Activated naive CD4-positive, alpha-beta T cell treated with anti-CD3 and anti-CD28 coated beads, Interleukin-2, amount 50 U/mL, for 16 hours (primary cell): ENCODE measurements around the gene RORC.

Experiments used
- DNase-seq: peaks from one replicate; pipeline ENCODE4 v3.0.0-alpha.2; 2020

Gene RORC

DNA sequence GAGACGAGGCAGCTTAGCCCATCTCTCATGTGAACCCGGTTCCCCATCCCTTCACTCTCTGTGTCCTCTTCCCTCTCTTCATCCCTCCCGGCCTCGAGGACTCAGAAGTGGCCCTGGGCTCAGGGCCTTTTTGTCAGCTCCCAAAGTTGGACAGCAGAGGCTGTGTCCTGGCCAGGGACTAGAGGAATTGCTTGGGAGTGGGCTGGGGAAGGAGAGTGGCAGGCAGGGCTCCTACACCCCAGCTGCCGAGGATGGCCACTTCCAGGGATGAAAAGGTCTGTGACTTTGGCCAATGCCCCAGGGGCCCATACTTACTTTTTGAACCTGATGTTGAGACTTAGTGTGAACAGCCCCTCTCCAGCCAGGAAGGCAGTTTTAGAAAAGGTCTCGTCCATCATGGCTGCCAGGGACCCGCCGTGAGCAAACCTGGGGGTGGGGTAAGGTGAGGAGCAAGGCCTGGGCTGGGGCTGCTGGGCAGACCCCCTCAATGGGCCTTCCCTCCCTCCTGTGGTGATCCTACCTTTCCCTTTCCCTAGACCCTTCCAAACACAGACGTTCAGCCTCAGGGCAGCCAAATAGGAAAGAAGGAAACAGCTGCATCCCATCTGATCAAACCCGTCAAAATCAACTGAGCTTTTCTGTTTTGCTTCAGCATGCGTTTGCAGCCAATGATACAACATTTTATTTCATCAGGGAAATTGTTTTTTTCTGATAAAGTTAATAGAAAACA is 16.4 kb upstream of the RORC start:
- no peak for DNase-seq

DNA sequence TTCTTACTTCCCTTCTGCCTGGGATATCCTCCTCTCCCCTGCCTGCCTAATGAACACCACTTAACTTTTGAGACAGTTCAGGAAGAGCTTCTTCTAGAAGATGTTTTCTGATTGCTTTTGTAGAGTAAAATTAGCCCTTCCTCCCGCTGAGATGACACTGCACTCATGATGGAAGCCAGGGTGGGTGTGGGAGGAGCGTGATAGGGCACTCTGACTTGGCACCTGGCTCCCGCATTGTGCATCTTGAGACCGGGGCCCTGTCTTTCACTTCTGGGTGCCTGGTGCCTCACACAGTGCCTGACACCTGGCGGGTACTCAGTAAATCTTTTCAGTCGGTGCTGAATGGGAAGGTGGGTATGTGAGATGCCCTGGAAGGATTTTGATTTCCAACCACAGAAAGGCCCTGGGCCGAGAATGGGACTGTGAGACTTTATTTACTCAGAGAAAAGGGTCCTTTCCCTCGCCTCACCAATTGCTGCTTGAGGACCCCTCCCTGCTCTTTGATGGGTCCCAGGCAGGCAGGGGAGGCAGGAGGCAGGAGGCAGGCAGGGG is 15.2 kb upstream of the RORC start:
- no peak for DNase-seq

DNA sequence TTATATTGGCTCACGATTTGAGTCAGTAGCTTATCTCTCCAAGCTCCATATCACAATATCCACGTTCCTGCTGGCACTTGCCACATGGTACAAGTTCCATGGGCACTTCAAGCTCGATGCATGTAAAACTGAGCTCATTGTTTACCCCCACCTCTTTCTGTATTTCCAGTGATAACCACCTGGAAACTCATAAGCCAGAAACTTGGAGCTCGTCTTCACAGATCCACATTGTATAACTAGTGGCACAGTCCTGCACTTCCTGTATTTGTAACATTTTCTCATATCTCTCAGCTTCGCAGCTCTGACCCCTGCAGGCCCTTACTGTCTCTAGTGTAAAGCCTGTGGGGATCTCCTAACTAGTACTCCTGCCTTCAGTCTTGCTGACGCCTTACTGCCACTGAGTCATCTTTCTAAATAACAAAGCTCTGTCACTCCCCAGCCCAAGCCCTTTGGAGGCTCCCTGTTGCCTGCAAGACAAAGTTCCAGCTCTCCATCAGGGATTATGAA is 14.5 kb upstream of the RORC start:
- DNase-seq = no peak

DNA sequence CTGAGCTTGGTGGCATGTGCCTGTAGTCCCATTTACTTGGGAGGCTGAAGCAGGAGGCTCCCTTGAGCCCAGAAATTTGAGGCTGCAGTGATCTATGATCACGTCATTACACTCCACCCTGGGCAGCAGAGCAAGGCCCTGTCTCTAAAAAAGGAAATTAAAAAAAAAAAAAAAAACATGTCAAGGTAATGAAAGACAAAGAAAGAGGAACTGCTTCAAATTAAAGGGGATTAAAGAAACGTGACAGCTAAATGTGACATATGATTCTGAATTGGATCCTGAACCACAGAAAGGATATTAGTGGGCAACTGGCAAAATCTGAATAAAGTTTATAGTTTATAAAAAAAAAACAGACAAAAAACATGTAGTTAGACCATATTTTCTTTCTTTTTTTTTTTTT is 11.8 kb upstream of the RORC start:
- DNase-seq = no peak

DNA sequence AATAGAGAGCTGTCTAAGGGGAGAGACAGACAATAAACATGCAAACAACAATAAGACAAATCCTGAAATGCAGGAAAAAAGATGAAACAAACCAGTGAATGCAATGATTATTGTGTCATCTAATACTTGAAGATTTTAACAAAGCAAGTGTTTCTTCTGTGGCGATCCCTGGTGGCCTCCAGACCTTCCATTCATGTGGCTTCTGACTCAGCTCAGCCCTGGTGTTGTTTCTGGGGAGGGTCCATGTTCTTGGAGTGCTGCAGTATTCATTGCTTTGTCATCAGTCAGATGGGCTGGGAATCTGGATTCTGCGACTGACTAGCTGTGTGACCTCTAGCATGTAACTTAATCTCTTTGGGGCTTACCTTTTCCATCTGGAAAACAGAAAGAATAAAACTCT is 9.5 kb upstream of the RORC start:
- DNase-seq = no peak

DNA sequence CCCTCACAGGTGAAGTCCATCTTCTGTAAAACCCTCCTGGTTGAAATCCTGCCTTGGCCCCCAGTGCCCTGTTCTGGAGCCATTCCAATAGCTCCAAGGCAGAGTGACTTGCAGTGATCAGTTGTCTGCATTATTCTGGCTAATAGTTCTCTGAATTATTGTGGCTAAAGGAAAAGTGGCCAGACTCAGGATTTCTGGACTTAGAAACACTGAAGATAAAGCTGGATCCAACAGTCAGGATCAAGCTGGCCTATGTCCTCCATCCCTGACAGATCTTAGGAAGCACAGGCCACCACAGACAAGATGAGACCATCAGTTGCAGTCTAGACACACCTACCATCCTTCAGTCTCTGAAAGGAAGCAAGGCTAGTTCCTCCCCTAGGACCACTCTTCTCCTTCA is 8.8 kb upstream of the RORC start:
- no peak for DNase-seq

DNA sequence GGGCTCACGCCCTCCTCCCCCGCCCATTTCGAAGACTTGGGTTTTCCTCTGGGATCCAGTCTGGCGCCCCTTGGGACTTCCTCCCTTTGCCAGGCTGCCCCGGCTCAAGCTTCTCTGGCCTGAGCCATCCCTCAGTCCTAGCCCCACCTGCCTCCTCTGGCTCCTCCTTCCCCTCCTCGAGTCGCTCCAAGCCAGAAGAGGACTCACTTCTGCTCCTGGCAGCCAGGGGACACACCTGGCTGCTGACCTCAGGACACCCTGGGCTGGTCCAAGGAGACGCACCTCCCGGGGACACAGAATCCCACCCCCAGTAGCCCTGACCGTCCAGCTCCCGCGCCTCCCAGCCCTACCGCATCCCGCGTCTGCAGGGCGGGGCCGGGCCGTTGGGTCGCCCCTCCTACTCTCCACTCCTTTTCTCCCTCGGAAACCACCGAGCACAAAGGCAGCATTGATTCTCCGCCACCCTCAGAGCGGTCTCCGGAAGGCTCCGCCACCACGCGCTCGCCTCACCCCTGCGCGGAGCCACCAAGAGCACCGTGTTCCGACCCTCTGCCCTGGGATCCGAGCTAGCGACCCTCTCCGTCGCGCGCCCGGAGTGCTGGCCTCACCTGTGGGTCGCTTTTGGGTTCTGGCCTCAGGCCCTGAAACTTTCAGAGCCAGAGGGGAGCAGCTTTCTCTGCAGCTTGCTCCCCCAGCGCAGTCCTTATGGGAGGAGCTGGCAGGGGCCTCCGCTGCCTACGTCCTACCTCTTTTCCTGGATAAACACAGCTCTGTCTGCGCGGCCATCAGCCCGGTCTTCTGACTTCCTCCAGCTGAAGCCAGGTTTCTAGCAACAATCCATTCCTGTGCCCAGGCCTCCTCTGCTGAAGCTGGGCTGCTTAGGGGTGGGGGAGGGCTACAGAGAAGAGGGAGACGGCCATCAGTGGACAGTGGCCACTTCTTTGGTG is 8.1 kb upstream of the RORC start, which contains the start of gene C2CD4D:
Gene C2CD4D, minus strand, starts transcription at position 364 of the 947 bp plus-strand sequence. CDS start 831 bp downstream, outside the sequence.
- peak; percentile 66 for DNase-seq

DNA sequence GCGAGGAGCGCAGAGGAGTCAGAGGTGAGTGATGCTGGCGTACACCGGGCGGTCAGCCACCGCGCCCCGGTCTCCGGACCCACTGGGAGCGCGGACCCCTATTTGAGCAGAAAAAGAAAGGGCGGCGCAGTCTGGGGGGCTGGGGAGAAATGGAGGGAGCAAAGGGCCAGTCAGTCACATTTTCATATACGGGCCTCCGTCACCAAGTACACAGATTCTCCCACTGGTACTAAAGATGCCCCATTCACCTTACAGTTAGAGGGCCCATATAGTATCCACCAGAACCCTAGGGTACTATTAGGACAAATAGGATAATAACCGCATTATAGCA is 7.4 kb upstream of the RORC start:
- DNase-seq = no peak

DNA sequence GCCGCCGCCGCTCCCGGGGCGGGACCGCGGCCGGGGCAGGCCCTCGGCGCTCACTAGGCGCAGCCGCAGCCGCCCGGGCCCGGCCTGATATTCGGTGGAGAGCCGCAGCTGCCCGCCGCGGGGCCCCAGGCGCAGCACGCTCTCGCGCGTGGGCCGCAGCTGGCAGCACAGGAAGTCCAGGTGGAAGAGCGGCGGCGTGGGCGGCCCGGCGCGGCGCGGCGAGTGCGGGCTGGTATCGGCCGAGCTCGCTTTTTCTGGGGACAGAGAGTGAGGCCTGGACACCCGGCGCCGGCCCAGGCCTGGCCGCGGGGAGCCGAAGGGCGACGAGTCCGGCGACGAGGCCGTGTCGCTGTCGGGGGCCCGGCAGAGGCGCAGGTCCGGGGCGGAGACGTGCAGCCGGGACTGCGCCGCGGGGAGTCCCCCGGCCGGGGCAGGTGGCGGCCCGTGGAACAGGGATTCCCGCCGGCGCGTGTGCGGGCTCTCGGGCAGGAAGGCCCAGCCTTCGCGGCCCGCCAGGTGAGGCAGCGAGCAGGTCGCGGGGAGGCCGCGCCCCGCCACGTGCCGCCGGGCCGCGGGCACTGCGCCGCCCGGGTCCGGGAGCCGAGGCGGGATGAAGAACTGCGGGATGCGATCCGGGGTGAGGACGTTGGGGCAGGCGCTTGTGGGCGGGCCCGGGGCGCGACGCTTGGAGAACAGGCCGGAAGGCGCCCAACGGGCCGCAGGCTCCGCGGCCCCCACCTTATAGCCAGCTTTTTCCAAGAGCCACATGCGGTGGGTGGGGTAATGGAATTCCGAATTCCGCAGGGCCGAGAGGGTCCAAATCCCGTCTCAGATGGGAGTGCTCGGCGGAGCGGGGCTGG is 6.8 kb upstream of the RORC start:
- peak; percentile 53 for DNase-seq

DNA sequence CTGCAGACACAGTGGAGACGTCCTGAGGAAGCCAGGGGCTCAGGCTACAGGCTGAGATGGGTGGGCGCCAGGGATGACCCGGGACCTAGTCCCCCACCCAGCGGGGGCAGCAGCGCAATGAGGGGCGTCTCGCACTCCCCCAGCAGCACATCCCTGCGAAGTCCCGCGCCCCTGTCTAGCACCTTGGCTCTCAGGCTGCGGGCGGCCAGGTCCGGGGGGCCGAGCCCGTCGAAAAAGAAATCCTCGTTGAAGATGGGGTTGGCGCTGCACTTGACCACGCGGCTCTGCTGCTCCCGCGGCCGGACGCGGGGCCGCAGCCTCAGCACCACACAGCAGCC is 6.3 kb upstream of the RORC start:
- DNase-seq = no peak

DNA sequence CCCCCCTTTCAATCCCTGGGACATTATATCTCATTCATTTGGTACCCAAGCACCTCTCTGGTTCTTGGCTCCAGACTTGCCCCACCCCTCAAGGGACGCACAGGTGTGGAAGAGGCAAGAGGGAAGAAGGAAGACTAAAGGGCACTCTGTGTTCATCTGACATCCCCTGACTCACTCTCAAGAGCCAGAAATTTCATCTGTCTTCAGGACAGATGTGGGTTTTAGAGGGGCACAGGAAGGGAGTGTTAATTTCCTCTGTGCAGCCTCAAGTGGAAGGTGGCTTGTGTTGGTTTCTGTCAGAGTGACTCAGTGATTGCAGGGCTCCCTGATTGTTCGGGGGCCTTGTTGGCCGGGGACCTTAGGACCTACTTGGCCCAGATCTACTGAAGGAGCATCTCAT is 5.6 kb upstream of the RORC start:
- no peak for DNase-seq

DNA sequence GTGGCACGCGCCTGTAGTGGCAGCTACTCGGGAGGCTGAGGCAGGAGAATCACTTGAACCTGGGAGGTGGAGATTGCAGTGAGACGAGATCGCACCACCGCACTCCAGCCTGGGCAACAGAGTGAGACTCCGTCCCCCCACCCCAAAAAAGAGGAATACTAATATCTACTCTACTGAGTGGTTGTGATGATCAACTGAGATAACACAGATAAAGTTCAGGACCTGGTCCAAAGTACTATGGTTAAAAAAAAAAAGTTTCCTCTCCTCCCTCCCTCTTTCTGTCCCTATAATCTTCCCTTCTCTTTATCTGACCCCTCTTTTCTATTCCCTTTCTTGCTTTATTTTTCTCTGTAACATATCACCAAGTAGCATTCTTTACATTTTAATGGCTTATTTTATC is 4.0 kb upstream of the RORC start:
- DNase-seq = no peak

DNA sequence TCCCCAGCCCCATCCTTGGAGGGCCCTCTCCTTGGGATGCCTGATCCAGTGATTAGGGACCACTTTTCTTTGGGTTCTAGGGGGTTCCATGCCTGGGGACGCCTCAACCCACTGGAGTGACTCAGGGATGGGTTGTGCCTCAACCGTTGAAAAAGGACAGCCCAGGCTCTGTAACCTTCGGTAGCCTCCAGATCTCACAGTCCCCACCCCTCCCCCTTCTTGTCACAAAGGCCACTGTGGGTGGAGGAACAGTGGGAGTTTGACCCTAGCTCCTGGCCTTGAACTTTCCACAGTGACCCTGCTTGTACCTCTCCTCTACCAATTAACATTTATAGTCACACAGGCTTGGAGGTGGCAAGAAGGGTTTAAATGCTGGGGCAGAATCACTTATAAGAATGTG is 2.6 kb upstream of the RORC start:
- DNase-seq = no peak

DNA sequence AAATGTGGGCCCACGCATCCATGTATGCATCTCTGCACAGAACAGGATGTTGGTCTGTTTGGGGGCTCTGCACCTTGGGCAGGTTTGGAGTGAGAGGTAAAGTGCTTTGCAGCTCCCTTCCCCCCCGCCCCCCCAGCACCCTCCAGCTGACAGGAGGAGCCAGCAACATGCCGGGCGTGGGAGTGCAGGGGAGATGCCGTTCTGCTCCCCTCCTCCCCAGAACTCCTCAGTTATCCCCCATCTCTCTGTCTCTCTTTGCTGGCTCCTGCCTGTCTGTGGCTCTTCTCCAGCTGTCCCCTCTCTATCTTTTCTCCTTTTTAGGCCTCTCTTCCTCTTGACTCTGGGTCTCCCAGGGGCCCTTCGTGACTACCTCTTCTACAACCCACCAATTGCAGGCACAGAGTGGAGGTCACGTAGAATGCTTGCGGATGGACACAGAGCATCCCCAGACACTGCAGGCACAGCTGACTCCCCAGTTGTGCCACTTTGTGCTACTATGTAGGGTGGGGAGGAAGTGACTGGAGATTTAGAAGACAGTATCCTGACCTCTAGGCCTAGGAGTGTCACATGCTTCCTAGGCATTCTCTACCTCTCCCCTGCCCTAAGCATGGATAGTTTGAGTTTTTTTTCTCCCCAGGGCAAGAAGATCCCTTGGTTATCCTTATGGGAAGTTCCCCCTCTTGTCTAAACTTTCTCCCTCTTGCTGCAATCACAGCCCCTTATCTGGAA is 1.7 kb upstream of the RORC start:
- DNase-seq = no peak

DNA sequence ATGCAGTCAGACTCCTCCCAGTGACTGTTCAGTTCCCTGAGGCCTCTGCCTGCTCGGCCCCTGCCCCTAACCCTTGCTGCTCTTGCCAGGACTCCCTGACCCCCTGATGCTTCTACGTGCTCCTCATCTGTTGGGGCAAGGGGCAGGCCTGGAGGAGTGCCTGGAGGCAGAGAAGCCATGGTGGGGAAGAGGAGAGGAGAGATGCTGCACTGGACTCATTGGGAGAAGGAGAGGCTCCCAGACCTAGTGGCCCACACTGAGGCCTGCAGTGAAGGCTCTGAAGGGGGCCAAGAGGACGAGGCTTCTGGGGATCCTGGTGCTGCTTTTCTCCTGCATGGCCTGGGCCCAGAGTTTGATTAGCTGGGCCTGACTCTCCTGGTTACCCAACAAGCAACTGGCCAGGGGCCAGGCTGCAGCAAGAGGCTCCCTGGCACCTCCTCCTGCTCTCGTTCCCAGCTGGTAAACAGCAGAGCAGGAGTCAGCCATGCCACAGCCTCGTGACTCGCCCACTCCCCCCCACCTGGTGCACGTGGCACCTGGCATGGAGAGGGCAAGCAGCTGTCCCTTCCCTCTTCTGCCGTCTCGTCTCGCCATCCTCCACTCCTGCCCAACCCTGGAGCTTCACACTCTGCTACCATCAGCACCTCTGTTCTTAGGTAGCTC is 847 bp upstream of the RORC start:
- no peak for DNase-seq

DNA sequence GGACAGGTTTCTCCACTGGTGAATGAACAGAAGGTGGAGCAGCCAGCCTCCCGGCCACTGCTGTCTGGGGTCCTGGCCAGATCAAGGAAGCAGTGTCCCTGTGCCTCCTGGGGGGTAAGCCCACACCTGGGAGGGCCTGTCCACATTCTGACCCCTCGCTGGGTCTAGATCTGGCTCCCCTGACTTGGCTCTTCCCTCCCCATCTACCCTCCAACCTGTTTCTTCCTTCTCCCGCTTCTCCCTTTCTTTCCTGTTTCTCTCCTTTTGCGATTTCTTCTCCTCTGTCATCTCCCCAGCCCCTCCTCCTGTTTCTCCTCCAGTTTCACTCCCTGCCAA is 378 bp downstream of the RORC start:
- no peak for DNase-seq

DNA sequence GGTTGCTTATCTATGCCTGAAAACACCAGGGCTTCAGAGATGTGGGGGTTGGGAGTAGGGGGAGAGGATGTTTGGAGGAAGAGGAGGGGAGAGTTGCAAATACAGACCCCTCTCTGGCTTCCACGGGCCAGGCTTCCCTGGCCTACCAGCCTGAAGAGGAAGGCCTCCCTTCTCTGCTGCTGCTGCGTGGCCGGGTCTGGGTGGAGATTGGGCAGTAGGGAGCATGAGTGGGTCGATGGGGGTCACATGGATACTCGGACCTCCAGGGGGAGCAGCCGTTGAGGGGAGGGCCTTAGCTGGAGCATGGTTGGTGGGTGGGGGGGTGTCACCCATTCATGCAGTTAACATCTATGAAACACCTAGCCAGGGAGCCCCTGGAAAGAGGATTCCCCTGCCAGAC is 1.5 kb downstream of the RORC start:
- no peak for DNase-seq

DNA sequence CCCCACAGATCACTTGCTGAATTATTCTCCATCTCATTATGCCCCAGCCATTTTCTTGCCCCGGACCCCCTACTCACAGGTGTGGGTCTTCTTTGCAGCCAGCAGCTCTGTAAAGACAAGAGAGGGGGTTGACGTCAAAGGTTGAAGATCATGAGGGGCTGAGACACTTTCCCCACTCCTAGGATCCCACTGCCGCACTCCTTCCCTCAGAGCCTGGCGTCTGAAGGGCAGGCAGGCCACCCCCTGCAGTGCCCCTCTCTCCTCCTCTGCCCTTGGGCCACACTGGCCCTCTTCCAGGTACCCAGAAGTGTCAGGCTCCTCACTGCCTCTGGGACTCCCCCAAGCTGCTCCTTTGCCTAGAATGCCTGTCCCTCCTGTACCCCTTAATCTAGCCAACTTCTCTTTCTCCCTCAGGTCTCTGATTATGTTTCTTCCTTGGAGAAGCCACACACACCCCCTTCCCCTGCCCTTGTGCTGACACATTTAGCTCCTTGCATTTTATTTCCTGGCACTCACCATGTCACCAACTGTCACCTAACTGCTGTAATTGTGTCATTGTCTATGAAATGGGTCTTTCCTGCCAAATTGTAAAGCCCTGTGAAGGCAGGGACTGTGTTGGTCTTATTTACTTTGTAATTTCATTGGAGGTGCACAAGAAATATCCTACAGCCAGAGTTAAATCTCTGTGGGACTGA is 2.1 kb downstream of the RORC start:
- DNase-seq = no peak

DNA sequence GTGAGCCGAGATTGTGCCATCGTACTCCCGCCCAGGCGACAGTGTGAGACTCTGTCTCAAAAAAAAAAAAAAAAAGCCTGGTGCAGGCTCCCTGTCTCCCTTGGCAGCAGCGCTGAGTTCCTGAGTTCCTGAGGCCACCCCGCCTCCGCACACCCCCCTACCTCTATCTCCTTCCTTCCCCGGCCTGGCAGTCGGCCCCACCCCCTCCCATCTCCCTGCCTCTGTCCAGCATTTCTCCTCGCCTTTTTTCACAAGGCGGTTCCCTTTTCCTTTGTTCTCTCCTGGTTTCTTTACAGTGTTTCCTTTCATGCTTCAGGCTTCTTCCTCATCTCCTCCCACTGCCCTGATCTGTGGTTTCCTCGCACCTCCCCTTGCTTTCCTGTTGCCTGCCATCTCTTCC is 2.7 kb downstream of the RORC start:
- no peak for DNase-seq

DNA sequence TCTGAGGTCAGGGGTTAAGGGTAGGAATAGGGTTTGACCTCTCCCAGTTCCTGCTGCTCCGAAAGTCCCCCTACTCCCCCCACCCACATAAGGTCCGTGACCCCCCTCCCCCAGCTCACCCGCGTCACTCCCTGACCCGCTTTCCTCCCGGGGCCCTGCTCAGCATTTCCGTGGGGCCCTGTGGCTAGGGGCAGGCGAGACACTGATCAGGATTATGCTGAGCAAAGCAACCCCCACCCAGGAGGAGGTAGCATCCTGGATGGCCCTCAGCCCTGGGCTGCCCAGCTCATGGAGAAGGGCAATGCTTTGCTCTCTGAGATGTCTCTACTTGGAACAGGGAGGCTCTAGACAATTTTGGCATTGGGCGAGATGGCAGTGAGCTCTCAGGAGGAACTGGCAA is 3.7 kb downstream of the RORC start:
- DNase-seq = no peak
